Activated CD8-positive, alpha-beta memory T cell treated with anti-CD3 and anti-CD28 coated beads, Interleukin-2, amount 50 U/mL, for 1 hour (primary cell): Measurements from ENCODE around the gene L3MBTL4.
"Not testable (repeated sequence)": the region's sequence is repeated elsewhere in the genome, so short reads cannot be mapped to it uniquely, and the experiment has no call there.

Source experiments
- DNase-seq: peaks from one replicate; pipeline ENCODE4 v3.0.0-alpha.2; 2020; ENCODE audit errors: extremely low read depth

L3MBTL4 gene

DNA sequence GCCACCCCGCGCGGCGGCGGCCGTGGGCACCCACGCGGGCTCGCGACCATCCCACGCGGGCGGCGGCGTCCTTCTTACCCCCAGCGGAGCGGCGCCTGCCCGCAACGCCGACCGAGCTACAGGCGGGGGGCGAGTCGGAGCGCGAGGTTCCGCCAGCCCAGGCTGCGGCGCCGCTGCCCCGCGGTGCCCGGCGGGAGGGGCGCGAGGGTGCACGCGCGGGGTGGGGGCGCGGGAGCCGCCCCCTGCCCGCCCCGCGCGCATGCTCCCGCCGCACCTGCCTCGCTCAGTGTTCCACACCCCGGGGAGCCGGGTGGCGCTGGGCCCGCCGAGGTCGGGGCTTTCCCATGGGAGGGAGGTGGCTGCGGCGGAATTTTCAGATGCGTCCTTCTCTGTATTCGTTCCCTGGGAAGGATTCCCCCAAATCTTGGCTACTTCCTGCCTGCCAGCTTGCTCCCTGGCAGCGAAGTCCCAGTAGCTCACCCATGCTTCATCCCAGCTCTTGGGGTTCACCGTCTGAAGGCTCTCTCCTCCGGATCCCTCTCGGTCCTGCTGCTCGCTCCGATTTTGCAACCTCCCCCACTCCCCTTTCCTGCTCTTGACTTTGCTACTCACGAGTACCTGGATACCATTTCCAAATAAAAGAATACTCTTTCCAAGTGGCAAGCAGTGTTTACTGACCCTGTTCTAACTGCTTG, at the start of gene L3MBTL4:
TSS of gene L3MBTL4 (minus strand) at position 189 of the 695 bp plus-strand sequence. CDS start 103,286 bp downstream, outside the sequence.
- no peak for DNase-seq

GRCh38 chr18:6452194-6452593, 37.5 kb upstream of the L3MBTL4 start:
- DNase-seq, result no peak

DNA sequence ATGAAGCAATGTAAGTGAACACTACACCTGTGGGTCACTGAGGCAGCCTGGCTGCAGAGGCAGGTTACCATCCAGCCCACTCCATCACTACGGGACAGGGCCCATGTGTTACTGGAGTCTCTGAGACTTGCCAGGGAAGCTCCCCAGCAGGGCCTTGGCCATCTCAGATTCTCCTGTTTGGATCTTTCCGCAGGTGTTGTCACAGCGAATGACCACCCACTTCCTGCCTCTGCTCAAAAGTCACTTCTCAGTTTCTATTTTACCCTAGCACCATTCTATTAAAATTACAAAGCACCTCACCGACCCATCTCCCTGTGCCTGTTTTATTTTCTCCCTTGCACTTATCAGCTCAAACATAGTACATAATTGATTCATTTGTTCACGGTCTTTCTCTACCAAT, 34.5 kb upstream of the L3MBTL4 start:
- no peak for DNase-seq

DNA sequence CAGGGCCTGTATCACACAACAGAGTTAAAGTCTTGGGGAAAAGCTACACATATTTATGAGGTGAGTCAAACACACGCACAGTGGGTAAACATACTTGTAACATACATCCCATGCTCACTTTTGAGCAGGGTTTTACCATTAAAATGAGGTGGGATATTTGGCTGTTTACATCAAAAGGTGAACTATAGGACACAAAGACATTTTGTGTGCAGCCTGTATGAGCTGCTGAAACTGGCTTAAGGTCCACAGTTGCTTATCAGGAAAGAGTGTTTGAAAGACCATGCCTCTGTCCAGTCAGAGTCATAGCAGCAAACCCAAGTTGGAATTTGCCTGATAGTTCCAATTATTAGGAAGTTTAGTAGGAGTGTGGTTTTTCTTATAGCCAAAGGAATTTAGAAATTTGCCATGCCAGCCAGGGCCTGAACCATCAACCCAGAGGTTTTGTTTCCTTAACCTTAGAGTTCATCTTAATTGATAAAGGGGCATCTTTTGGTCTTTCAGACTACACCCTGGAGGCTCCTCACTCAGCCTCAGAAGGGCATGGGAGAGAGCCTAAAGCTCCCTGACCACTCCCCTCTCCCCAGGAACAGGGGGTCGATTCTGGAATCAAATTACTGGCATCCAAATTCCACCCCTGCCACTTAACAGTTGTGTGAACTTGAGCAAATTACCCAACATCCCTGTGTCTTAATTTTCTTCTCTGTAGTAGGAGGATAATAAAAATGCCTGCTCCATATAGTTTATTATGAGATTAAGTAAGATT, 29.9 kb upstream of the L3MBTL4 start:
- DNase-seq, result no peak

GRCh38 chr18:6441200-6441599, 26.5 kb upstream of the L3MBTL4 start:
- DNase-seq, result no peak

DNA sequence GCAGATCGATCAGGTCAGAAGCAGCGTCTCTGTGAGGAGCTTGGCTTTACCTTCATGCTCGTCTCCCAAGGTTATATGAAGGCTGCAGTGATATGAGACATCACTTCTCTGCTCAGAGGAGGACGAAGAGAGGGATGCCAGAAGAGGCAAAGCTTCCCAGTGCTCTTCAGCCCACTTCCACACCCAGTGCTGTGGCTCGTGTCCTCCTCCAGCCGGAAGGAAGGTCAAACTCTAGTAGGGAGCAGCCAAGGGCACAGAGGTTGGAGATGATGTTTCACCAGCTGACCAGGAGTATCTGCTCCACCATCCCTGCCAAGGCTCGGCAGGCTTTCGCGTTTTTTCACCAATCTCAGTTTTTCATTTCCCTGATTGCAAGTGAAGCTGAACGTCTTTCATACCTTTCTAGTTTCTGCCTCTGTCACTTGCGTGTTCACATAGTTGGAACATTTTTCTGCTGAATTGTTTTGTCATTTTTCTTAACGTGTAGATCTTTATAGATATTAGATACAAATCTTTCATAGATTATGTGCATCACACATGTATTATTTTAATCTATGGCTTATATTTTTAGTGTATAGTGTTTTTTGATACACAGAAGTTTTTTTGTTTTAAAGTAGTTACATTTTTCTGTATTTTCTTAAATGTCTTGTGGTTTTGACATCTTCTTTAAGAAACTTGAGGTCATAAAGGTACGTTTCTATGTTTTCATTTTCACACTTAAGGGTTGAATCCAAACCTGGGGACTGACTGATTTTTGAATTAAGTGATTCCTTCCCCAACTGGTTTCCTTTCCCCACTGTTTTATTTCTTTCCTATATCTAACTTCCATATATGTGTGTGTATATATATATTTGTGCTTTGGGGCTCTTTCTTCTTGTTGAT, 23.5 kb upstream of the L3MBTL4 start:
- no peak for DNase-seq

DNA sequence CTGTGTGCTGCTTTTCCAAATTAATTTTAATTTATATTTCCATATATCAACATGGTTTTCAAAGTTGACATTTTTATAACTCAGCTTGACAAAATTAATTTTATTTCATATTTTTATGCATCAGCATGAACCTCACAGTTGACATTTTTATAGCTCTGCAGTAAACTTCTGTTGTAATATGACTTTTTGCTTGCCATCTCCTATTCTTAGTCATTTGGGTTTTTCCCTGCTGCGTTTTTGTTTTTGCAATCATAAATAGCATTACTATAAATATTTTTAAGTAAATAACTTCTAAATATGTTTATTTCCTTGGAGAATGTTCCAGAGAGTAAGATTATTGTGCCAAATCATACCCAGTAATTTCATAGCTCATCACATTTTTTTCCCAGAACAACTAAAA, 21.0 kb upstream of the L3MBTL4 start:
- no peak for DNase-seq

DNA sequence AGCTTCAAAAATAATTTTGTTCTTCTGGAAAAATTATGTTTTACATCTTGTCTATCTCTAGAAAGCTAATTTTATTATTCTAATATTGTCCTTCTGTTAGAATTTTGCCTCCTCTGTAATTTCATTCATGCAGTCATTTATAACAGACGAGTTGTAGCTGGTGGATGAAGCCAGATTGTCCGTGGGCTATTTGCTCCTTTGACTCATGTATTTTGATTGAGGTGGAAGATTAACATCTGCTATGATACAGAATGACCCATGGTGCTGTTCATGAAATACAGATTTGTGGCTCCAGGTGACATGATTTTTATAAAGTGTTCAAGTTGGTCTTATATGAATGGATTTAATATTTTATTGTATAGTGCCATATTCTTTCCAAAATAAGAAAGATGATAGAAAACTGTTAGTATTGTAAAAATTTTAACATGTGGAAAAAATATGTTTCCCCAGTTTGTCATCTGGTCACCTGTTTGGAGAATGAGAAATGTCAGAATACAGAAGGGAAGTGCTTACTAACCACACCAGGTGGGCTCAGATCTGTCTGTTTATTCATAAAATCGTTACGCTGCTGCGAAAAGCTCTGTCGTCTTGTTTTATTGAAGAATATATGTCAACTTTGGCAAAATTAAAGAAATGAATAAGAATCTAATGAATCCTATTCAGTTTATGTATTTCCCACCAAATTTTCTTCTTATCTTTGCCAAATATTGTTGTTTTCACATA, 20.4 kb upstream of the L3MBTL4 start:
- no peak for DNase-seq

GRCh38 chr18:6434481-6434880, 19.8 kb upstream of the L3MBTL4 start:
- no peak for DNase-seq

- DNase-seq, result no peak
These were observed 17.1 kb upstream of the L3MBTL4 start for GRCh38 chr18:6431659-6432318.

- DNase-seq, result no peak
These were observed 14.2 kb upstream of the L3MBTL4 start for GRCh38 chr18:6428851-6429395.

DNA sequence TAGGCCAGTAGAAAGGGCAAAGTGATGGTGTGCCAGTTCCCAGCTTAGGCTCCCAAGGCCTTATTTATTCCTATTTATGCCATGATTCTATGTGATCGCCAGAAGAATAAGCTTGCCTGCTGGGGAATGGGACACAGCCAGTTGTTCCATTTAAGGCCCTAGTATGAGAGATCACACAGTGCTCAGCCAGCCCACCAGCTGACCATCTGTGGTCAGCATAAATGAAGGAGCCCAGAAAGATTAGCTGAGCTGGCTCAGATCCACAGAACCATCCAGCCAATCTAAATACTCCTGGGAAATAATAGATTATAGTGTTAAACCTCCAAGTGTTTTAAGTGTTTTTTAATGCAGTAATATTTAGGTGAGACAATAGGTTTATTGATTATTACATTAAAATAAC, 12.6 kb upstream of the L3MBTL4 start:
- no peak for DNase-seq

GRCh38 chr18:6423289-6423688, 8.6 kb upstream of the L3MBTL4 start:
- DNase-seq, result no peak

GRCh38 chr18:6414118-6414722, 491 bp downstream of the L3MBTL4 start:
- DNase-seq, result no peak

DNA sequence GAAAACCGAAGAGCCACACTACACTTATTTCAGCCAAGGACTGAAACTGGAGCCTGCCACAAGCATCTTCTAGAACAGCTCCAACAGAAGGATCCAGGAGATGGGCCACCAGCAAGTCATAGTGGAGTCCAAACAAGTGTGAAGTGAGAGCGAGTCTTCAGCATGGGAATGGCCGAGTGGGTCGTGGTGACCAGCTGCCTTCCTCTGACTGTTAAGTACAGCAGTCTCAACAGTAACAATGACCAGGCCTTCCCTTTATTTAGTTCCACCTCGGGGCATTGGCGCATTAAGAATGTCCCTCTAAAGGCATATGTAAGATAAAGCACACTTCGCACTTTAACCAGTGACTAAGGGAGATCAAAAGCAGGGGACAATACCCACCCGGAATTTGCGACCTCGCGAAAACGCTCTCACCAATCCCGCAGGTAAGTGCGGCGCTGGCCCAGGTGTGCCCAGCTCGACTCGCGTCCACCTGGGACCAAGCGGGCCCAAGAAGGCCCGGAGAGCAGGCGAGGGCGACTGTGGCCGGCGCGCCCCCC, 1.1 kb downstream of the L3MBTL4 start:
- no peak for DNase-seq

DNA sequence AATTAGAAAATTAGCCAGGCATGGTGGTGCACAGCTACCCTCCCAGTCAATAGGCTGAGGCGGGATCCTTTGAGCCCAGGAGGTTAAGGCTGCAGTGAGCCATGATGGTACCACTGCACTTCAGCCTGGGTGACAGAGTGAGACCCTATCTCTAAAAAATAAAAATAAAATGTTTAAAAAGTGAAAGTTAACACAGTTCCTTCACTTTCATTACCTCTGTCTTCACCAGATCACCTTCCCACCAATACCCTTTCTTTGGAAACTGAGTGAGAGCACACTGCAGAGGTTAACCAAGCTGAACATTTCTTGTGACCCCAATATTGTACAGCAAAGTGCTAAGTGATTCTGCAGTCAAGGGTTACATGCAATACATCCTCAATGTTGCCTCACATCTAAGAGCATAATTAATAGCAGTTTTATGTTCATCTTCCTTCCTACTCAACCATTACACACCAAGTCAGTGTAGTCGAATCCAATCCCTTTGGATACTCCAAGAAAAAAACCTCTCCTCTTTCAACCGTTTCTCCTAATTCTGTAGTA, 1.7 kb downstream of the L3MBTL4 start:
- DNase-seq, result no peak

GRCh38 chr18:6411382-6411781, 3.3 kb downstream of the L3MBTL4 start:
- no peak for DNase-seq

DNA sequence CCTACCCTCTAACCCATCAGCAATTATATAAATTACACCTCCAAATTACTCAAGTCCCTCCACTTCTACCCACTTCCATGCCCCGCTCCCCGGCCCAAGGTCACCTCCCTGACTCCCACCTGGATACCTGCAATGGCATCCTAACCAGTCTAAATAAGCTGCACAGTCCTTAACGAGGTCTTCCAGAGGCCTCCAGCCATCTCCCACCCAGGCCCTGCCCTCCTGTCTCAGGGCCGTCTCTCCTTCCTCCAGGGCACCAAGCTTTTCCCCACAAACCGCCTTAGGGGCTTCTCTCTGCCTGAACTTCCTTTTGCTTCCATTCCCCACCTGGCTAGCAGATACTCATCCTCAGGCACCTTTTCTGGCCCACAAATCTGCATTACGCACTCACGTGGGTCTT, 4.8 kb downstream of the L3MBTL4 start:
- no peak for DNase-seq

DNA sequence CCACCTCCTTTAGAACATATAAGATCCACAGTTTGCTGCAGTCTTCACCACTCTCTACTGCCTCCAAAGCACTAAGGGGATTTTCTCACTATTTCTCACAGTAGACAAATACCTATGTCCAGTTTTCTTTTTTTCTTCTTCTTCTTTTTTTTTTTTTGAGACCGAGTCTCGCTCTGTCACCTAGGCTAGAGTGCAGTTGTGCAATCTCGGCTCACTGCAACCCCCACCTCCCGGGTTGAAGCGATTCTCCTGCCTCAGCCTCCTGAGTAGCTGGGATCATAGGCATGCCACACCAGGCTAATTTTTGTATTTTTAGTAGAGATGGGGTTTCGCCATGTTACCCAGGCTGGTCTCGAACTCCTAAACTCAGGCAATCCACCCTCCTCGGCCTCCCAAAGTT, 6.2 kb downstream of the L3MBTL4 start:
- not testable (repeated sequence) for DNase-seq

GRCh38 chr18:6406910-6407470, 7.7 kb downstream of the L3MBTL4 start:
- no peak for DNase-seq
